ENCODE measurements around the gene MYO9A.

Gene MYO9A

DNA sequence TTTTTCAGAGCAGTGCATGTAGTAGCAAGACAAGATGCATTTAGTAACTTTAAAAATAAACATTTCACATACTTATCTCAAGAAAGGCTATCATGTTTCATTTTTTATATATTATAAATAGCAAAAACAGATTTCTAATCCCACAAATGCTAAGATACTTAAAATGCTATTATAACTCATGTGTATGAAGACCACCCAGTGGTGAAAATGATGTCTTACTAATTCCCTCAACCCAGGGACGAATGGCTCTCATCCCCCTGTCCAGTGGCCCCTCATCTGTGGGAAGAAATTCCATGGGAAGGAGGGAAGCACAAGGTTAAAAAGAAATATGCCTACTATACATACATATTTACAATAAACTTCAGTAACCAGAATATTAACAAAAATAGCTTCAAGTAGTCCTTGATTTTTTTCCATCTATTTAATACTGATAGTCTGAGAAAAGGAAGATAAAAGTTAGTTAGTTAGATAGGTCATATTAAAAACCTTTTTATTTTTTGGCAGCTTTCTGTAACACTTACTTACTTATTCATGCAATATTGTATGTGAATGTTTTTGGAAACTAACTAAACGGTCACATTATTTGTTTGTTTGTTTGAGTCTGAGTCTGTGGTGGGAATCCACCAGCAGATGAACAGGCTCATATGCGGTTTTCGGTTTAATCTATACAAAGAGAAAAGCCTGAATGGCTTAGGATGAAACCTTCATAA, 292.8 kb downstream of the MYO9A start:
- no peak for DNase-seq

DNA sequence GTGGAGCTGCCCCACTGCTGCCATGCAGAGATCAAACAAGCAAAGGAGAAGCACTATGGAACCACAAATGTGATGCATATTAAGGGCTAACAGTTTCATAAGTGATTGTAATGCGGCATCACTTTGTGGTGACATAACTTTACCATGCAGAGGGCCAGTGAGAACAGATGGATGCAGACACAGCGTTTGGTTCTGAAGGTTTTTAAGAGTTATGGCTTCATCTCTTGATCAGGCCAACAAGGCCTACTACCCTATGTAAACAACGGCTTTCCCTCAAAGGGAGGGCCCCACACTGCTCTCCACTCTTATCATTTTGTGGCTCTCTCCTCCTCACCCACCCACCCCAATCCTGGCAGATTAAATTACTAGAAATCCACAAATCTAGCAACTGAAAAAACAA, 294.1 kb downstream of the MYO9A start:
- no peak for DNase-seq

DNA sequence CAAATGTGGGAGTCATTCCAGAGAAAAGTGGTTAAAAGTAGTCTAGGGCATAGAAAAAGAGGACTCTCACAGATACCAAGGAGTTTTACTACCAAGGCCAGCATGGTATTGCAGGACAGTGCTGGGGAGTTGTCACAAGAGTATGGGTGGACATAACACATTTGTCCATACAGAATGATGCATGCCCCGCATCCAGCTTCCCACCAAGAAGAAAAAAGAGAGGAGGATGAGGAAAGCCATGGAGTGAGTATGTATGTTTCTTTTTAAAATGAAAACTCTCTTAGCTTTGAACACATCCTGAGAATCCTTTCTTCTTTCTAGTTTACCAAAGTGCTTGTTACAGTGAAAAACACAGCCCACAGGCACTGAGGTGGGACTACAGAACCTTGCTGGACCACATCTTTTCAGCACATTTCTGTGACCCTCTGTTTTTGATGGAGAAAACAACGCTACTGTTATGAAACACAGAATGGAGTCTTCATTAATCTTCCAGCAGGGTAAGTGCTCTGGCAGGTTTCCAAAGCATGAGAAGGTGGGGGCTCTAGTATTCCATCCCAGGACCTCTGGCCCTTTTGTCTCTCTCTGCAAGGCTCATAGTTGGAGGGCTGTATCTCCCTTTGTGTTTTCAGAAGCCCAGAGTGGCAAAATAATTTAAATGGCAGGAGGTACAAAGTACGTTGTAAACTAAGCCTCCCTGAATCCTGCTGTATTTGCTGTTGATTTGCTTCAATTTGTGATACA, 294.9 kb downstream of the MYO9A start:
- no peak for DNase-seq

DNA sequence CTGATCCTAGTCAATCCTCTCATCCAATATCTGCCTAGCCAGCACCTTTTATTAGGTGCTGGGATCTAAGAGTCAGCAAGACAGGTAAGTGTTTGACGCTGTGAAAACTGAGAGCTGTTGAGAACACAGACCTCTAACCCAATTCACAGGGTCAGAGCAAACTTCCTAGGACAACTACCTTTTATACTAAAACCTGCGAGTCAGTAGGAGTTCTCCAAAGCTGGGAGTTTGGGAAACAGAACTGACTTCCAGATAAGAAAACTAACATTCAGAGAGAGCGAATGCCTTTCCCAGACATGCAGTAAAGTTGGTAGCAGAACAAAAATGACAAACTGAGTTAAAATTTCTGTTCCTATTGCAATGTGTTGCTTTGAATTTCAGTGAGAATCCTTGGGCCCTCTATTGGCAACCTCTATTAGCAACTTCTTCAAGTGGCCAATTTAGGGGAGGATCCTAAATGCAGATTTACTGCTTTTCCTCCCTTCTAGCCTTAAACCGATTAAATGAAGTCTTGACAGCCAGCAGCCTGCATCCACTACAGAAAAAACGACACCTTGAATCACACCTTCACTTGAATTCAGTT, 296.3 kb downstream of the MYO9A start:
- no peak for DNase-seq

DNA sequence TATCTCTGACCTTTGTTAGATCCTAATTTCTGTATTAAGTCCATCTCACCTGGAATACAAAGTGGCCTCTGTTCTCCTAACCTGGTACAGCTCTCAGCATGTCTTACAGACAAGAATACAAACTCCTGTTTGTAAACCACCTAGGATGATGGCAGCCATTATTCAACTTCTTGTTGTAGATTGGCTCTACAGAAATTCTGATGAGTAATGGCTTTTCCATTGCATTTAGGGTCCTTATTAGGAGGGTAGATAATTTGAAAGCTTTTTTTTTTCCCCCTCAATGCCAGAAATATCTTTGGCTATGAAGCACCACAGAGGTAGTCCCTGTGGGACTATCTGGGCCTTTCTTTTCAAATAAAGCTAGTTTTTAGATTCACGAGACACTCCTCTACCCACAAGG, 297.8 kb downstream of the MYO9A start:
- DNase-seq = no peak

DNA sequence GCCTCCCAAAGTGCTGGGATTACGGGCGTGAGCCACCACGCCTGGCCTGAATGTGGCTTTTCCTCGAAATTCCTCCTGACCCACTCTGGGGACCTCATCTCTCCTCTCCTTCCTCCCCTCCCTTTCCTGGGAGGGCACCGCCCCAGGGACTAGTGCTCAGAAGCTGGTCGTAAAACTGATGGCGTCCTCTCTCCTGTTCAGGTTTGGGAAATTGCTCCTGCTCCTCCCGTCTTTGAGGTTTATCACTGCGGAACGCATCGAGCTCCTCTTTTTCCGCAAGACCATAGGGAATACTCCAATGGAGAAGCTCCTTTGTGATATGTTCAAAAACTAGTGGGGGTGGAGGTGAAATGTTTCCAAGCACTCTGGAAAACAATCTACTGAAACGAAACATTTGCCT, 300.6 kb downstream of the MYO9A start:
- DNase-seq = no peak

DNA sequence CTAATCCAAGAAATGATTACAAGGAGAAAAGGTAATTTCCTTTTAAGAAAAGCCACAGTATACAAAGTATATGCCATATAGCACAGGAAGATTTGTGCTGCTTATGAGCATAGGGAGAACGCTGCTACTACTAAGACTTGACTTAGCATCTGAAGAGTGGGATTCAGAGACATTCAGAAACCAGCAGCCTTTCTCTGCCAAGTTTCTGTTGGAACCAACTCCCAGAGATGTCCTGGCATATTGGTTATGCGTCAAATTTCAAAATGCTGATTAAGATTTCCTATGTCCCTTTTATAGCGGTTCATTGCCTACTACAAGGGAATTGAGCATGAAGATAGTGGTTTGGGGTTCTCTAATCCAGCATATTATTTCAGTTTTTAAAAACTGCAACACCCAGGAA, 302.6 kb downstream of the MYO9A start:
- no peak for DNase-seq

DNA sequence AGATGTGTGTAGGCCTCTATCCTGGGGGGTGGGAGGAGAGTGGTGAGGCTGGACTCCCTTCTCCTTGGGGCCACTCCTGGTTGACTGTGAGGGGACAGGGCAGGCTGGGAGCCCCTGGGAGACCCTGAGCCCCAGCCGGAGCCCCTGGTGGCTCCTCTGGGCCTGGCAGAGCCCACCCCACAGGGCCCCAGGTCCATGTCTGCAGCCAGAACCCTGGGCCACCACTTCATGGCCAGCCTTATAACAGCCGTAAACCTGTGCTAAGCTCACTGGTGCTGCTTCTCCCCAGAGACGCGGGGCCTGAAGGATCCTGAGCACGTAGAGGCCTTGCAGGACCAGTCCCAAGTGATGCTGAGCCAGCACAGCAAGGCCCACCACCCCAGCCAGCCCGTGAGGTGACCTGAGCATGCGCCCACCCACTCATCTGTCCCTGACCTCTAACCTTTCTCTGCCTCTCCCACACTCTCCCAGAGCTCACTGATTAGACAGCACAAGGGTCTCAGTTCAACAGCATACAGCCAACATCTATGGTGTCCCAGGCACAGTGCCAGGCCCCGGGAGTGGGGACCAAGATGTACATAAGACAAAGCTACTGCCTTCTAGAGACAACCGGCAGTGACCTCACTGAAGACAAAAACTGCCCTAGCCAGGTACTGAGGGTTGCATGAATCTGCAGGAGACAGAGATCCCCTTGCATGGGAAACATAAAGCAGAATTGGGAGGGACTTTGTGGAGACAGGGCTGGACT, 304.1 kb downstream of the MYO9A start:
- no peak for DNase-seq

DNA sequence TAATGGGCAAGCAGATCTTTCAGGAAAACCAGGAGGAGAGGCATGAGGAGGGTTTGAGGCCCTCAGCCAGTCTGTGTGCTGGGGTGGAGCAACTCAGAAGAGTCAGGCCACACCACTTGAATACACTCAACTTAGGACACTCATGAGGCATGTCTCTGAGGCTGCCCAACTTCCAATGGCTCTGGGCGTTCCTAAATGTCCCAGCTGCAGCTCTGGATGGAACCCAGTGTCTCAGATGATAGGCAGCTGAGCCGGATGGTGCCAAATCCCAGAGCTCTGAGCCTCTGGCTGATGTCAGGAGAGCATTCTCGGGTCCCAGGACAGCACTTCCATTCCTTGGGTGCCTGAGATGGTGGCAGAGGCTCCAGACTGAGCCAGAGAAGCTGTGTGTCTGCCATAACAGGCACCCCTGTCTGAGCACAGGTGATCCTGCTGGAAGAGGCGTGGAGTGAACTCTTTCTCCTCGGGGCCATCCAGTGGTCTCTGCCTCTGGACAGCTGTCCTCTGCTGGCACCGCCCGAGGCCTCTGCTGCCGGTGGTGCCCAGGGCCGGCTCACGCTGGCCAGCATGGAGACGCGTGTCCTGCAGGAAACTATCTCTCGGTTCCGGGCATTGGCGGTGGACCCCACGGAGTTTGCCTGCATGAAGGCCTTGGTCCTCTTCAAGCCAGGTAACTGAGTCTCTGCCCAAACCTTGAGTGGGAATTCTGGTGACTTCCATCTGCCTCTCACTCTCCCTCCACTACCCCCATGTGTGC, 304.8 kb downstream of the MYO9A start:
- DNase-seq = no peak

DNA sequence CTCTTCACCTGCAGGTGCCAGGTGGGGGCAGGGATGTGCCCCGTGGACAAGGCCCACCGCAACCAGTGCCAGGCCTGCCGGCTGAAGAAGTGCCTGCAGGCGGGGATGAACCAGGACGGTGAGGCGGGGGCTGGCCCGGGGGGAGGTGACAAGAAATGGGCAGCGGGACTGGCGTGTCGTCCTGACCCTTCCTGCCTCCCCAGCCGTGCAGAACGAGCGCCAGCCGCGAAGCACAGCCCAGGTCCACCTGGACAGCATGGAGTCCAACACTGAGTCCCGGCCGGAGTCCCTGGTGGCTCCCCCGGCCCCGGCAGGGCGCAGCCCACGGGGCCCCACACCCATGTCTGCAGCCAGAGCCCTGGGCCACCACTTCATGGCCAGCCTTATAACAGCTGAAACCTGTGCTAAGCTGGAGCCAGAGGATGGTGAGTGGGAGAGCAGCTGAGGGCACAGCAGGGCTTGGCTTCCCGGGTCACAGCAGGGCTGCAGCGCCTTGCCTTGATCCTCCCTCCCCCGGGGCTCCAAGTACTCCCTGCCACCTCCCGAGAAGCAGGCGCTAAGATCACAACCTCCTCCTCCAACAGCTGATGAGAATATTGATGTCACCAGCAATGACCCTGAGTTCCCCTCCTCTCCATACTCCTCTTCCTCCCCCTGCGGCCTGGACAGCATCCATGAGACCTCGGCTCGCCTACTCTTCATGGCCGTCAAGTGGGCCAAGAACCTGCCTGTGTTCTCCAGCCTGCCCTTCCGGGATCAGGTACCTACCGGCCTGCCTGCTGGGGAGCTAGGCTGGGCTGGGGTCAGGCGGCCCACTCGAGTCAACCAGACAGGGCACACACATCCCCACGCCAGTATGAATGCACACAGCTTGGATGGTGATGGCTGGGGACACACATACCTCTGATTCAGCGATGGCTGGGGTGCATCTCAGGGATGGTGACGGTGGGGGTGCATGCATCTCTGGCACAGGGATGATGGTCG, 305.9 kb downstream of the MYO9A start:
- no peak for DNase-seq

DNA sequence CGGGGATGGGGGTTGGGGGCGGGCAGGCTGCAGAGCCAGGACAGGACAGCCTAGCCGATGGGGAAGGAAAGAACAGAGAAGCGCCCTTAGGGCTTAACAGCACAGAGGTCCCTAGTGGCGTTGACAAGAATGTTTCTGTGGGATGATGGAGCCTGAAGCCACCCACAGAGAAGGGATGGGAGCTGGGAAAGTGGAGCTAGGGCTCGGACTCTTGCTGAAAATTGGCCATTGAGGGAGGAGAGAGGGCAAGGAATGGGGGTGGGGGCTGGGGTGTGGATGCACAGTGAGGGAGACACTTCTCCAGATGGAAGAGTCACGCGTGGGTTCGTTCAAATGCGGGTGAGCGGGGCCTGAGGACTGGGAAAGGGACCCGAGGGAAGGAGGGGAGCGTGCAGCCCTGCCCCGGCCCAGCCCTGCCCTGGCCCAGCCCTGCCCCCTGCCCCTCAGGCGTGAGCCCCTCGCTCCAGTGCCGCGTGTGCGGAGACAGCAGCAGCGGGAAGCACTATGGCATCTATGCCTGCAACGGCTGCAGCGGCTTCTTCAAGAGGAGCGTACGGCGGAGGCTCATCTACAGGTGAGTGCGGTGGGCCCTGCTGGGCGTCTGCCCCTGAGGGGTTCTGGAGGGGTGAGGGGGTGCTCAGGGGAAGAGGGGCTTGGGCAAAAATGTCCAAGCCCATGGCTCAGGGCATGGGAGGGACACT, 306.8 kb downstream of the MYO9A start:
- DNase-seq = no peak

DNA sequence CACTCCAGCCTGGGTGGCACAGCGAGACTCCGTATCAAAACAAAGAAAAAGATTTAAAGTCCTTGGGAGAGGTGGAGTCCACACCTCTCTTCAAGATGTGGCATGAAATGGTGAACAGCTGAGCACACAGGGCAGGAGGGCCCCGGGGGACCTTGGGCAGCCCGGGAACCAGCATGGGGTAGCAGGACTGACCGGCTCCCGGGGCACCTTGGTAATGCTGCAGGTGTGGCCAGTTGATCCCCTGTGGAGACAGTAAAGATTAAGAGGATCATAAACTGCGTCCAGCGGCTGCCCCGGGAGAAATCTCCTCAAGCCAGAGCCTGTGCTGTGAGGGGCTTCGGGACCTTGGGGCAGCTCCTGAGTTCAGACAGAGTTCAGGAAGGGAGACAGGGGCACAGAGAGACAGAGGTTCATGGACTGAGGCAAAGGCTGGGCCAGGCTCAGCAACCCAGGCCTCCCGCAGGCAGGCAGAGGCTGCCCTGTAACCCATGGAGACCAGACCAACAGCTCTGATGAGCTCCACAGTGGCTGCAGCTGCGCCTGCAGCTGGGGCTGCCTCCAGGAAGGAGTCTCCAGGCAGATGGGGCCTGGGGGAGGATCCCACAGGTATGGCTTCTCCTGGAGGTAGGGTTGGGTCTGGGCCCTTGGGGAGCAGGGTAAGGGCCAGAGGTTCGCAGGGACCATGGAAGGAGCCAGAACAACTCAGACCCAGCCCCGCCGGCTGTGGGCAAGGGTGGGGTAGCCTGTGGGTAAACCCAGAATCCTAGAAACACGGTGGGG, 307.5 kb downstream of the MYO9A start, which contains the start of gene NR2E3:
TSS of gene NR2E3 (plus strand) at position 299 of the 780 bp plus-strand sequence. CDS start at position 489, 190 bp downstream.
- DNase-seq = no peak

DNA sequence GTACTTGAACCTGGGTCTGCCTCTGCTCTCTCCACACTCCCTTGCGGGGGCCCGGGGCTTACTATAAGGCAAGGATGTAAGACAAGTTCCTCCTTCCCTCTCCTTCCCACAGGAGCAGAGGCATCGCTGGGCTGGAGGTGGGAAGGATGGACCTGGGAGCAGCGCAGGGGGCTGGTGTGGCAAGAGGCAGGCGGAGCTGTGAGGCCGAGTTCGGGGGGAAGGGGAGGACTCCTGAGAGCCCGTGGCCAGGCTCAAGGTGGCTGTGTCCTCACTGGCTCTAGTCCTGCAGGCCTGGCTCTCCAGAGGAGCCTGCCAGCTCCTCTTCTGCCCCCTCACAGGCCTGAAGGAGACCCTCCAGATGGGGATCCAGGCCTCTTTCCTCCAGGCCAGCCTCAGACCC, 308.6 kb downstream of the MYO9A start:
- no peak for DNase-seq

DNA sequence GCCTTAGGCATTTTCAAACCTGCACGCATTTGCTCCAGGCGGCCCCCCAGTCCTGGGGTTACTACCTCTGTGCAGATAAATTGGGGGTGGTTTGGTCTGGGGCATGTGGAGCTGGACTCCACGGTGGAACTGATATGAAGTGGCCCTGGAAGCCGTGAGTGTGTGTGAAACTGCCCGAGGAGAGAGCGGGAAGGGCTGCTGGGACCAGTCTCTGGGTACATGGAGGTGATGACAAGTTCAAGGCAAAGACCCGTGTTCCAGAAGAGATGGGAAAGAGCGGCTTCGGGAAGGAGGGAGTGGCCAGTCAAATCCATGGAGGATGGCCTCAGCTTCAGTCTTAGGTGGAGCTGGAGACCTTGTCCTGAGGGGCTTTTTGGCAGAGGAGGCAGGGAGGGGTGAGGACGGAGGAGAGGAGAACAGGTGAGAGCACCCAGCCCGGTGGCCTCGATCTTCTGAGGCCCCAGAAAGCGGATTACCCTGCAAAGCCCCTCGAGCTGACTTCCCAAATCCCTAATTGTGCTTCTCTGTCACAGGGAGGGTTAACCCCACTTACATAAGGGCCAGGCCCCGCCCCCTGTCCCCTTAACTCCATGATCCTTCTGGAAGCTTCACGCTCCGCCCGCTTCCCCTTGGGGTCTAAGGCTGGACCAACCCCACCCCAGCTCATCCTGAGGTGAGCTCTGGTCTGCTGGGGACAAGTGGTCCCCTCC, 309.5 kb downstream of the MYO9A start:
- no peak for DNase-seq

DNA sequence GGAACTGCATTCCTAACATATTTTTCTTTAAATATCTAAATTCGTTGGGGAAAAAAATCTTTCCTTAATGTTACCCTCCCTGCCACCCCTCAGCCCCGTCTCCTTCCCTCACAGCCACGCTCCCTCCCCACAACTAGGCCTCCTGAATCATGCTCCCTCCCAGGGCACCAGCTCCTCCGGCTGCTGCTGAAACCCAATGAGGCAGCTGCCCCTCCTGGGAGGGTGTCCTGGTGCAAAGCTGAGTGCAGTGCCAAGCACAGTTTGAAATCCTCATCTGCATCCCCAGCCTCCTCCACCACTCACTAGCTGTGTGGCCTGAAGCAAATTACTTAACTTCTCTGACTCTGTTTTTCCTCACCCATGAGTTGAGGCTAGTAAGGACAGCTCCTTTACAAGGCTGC, 310.3 kb downstream of the MYO9A start:
- no peak for DNase-seq

DNA sequence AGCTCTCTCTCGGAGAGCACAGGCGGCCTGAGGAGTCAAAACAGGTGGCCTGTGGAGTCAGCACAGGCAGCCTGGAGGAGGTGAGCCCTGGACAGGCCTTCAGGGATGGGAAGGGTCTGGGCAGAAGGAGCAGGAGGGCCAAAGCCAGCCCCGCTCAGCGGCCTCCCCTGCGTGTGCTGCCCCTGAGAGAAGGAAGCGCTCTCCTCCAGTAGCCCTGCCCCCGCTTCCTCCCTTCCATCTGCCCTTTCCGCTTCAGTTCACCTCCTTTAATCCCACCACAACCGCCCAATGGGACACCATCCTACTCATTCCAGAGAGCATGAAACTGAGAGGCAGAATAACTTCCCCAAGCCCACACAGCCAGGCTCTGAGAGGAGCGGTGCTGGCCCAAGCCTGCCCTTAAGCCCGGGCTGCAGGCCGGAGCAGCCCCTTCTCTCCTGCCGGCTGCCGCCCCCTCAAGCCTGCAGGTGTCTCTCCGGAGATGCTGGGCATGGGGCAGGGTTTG, 310.8 kb downstream of the MYO9A start:
- DNase-seq = no peak

DNA sequence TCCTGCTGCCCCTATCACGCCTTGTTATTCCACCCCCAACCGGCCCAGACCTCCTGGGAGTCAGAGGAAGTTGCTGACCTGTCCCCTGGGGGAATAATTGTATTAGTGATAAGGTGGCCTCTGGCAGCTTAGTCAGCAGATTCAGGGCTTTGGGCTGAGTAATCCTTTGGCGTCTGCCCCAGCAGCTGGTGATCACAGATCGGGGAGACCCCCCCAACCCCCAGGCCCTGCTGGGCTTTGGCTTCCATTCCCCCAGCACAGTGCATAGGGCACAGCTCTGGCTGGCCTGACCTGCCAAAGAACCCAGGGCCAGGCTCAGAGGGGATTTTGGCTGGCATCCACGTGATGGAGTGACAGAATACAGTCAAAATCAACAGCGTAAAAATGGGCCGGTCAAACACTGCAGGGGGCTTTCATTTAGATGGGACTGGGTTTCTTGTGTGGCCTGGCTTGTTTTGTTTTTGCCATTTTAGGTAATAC, 311.5 kb downstream of the MYO9A start:
- DNase-seq = no peak

DNA sequence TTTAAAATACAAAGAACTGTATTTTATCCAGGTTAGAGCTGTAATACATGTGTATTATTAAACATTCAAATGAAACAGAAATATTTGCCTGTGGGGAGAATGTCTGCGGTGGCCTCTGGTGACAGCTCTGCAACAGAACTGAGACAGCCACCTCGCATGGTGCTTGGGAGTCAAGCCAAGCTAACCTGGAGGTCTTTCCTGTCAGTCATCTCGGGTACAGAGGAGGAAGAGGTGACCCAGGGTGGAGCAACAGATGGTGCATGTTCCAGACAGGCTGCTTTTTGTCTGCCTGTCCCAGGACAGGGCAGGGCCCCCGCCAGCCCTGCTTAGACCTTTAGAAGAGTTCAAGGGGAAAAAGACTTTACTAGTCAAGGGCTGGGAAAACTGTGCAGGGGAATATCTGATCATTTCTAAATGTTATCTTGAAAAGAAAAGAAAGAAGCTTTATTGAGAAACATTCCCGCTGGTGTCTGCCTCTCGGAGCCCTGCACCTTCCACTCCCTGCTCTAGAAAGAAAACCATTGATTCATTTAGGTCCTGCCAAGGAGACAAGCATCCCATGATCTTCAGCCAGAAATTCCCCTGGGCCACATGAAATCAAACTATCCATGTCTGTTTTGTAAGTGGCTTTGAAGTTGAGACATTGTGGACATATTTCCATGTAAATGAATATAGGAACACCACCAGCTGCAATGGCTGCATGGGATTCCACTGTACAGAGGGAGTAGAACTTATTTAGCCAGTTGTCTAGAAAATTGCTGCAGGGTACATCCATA, 313.1 kb downstream of the MYO9A start:
- DNase-seq = no peak
